Gastroesophageal sphincter (tissue), 3 donors: ENCODE measurements around the gene LAMTOR5.

ENCODE experiments used
- POLR2A ChIP-seq, 2 donors: fragments of 450-650 bp; IDR thresholded peaks; one replicate each; pipeline ENCODE4 v1.6.1; 2017; ENCODE audit warnings: antibody characterized with exemption in 2 of 2, mild to moderate bottlenecking in 2 of 2, moderate library complexity in 1 of 2
- TF ChIP-seq, protein P1 (sequence below), 4 experiments: fragments of 200-600 bp in 2 of 4; fragments of 450-650 bp in 2 of 4; sonication (generic) in 1 of 4; IDR thresholded peaks; one replicate each; pipeline ENCODE4 v1.5.1; 2017 to 2019; ENCODE audit warnings: antibody characterized with exemption in 4 of 4, mild to moderate bottlenecking in 2 of 4, moderate library complexity in 2 of 4

DNA sequence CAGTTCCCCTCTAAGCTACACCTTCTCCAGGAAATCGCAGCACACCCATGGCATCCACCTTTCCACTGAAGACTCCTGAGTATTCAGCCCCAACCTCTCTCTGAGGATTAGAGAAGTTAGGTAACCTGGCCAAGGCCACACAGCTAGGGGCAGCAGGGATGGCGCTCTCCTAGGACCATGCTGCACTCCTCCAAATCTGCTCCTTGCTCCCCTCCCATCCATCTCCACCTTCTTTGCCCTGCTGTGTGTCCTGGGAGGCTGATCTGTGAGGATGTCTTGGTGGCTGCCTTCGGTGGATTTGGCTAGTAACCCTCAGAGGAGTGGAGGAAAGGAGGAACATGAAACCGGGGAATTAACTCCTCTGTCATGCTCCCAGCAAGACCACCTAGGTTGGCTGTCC is 23.4 kb upstream of the LAMTOR5 start:
- TF ChIP-seq, protein P1, sequence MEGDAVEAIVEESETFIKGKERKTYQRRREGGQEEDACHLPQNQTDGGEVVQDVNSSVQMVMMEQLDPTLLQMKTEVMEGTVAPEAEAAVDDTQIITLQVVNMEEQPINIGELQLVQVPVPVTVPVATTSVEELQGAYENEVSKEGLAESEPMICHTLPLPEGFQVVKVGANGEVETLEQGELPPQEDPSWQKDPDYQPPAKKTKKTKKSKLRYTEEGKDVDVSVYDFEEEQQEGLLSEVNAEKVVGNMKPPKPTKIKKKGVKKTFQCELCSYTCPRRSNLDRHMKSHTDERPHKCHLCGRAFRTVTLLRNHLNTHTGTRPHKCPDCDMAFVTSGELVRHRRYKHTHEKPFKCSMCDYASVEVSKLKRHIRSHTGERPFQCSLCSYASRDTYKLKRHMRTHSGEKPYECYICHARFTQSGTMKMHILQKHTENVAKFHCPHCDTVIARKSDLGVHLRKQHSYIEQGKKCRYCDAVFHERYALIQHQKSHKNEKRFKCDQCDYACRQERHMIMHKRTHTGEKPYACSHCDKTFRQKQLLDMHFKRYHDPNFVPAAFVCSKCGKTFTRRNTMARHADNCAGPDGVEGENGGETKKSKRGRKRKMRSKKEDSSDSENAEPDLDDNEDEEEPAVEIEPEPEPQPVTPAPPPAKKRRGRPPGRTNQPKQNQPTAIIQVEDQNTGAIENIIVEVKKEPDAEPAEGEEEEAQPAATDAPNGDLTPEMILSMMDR (IDR thresholded peaks at IDR 0.05) = no peak
- no peak for TF ChIP-seq POLR2A (IDR thresholded peaks at IDR 0.05)
